ENCODE measurements around the gene ASIC1. TPM values are rescaled to one million over a fixed set of nuclear protein-coding genes. Genes with fewer than 3 reads are reported as not detected.

The ASIC1 gene
- total and polyA plus RNA-seq, 2 of the 13 experiments (the other 11 are each of a cell fraction or from before 2014, with no cell fraction given) = 0.44 to 1.5 TPM

GRCh38 chr12:50025187-50026059 lies 32.0 kb upstream of the ASIC1 start, which contains the start of gene RACGAP1:
RACGAP1 (minus strand) TSS chr12:50025494; CDS start chr12:50016715, 8,779 bp downstream.
- no peaks in the 10 kb centered on the region for H4K20me1 ChIP-seq (ENCODE audit: insufficient read depth, low read length)
- H3K9me3 ChIP-seq (ENCODE audit: low read length) = no peaks in the 10 kb centered on the region
- peak within 1 kb of the TSS; percentile 76 for H3K4me2 ChIP-seq (ENCODE audit: low read depth, low read length)
- peak within 1 kb of the TSS; percentile 75 for H2AFZ ChIP-seq (ENCODE audit: low read length)
- H3K27ac ChIP-seq (ENCODE audit: extremely low read length, insufficient read depth, low read length) = peak within 1 kb of the TSS; percentile 64
- ChIA-PET CTCF (ENCODE audit: low intra/inter-chr PET ratio, low total read pairs) (no interaction called here), POLR2A (interaction anchor here (0.6 to 1.2 kb wide), 7 partner anchors 9 to 284 kb away, joined by 3 to 5 read pairs (median 3); partner anchors contain the start of genes COX14, SMARCD1 and TMBIM6)
- peak within 1 kb of the TSS; percentile 82 for H3K9ac ChIP-seq (ENCODE audit: insufficient read depth, low read depth, low read length)
- in situ Hi-C loops (cut with HindIII; ENCODE audit: extremely low pct_ligation_motif_present, low pct_unique_long_range_greater_than_20kb) = no loop called here
- FAIRE-seq = peak; percentile 98
- peak; percentile 97 for DNase-seq (ENCODE audit: low spot score)
- peaks cover 45% of the 10 kb centered on the region for H3K79me2 ChIP-seq (ENCODE audit: insufficient read depth, low read length)
- peaks cover 61% of the 10 kb centered on the region for H3K4me1 ChIP-seq (ENCODE audit: insufficient read depth, low read length)
- peak within 1 kb of the TSS; percentile 72 to 100 (median 88) for H3K4me3 ChIP-seq (replicated peaks in 1 of 3; ENCODE audit: insufficient read depth in 1 of 3, low read depth in 2 of 3, low read length in 3 of 3)
- 7% methylated on average over 32 of the region's 47 CpGs for WGBS (ENCODE audit: low lambda C conversion rate)
- no peaks in the 10 kb centered on the region; a peak in 1 of 5 replicates for H3K27me3 ChIP-seq (ENCODE audit: control insufficient read depth in 1 of 2, insufficient read depth in 2 of 2, low read length in 2 of 2)
- intact Hi-C loops (cut with micrococcal nuclease; ENCODE audit: unreplicated experiment) = no loop called here
- no peaks in the 10 kb centered on the region for H3K36me3 ChIP-seq (replicated peaks in 1 of 2; ENCODE audit: control insufficient read depth in 1 of 2, insufficient read depth in 2 of 2, low read length in 2 of 2)
- peak; percentile 98 for ATAC-seq
- BruUV-seq (replicated peaks) = no TSS peak
- TF ChIP-seq AKAP8 (CRISPR knock-in tag; IDR thresholded peaks at IDR 0.05) = no peak
- no peak for TF ChIP-seq AGO1 (IDR thresholded peaks at IDR 0.05; ENCODE audit: low read depth, low read length, poor library complexity, severe bottlenecking)
- no peak for TF ChIP-seq SOX6 (IDR thresholded peaks at IDR 0.05)
- TF ChIP-seq SOX6 (CRISPR knock-in tag; IDR thresholded peaks at IDR 0.05) = peak; percentile 55
- TF ChIP-seq ZNF225 (CRISPR knock-in tag; IDR thresholded peaks at IDR 0.05) = 0 out of 2 replicates have a peak, but pooled peaks have one; percentile 62
- 0 out of 2 replicates have a peak, but pooled peaks have one; percentile 4 for TF ChIP-seq ZNF709 (CRISPR knock-in tag; IDR thresholded peaks at IDR 0.05)
- TF ChIP-seq TAF15 (IDR thresholded peaks at IDR 0.05; ENCODE audit: low read depth, low read length, poor library complexity, severe bottlenecking) = peak; percentile 51
- peak; percentile 51 for TF ChIP-seq AGO2 (optimal IDR thresholded peaks at IDR 0.05; ENCODE audit: low read depth, low read length)
- peak; percentile 28; the same call in 1 of the 2 replicates for TF ChIP-seq ATF7 (IDR thresholded peaks at IDR 0.05)
- TF ChIP-seq ATF7 (CRISPR knock-in tag; IDR thresholded peaks at IDR 0.05) = no peak
- no peak for TF ChIP-seq CREBL2 (CRISPR knock-in tag; IDR thresholded peaks at IDR 0.05; ENCODE audit: borderline replicate concordance)
- no peak for TF ChIP-seq MIER3 (CRISPR knock-in tag; IDR thresholded peaks at IDR 0.05; ENCODE audit: borderline replicate concordance)
- TF ChIP-seq CBFB (CRISPR knock-in tag; IDR thresholded peaks at IDR 0.05) = peak; percentile 43; the same call in 1 of the 2 replicates
- peak; percentile 46; the same call in 1 of the 2 replicates for TF ChIP-seq ZNF331 (CRISPR knock-in tag; IDR thresholded peaks at IDR 0.05)
- TF ChIP-seq HNF1A (IDR thresholded peaks at IDR 0.05; ENCODE audit: low read depth) = no peak
- TF ChIP-seq HNF1A (CRISPR knock-in tag; IDR thresholded peaks at IDR 0.05; ENCODE audit: borderline replicate concordance) = 0 out of 2 replicates have a peak, but pooled peaks have one; percentile 40
- peak; percentile 82 for TF ChIP-seq ZGPAT (CRISPR knock-in tag; IDR thresholded peaks at IDR 0.05)

Data from HepG2 (cell line).